ENCODE results near the gene TAS1R3.

Gene TAS1R3

DNA sequence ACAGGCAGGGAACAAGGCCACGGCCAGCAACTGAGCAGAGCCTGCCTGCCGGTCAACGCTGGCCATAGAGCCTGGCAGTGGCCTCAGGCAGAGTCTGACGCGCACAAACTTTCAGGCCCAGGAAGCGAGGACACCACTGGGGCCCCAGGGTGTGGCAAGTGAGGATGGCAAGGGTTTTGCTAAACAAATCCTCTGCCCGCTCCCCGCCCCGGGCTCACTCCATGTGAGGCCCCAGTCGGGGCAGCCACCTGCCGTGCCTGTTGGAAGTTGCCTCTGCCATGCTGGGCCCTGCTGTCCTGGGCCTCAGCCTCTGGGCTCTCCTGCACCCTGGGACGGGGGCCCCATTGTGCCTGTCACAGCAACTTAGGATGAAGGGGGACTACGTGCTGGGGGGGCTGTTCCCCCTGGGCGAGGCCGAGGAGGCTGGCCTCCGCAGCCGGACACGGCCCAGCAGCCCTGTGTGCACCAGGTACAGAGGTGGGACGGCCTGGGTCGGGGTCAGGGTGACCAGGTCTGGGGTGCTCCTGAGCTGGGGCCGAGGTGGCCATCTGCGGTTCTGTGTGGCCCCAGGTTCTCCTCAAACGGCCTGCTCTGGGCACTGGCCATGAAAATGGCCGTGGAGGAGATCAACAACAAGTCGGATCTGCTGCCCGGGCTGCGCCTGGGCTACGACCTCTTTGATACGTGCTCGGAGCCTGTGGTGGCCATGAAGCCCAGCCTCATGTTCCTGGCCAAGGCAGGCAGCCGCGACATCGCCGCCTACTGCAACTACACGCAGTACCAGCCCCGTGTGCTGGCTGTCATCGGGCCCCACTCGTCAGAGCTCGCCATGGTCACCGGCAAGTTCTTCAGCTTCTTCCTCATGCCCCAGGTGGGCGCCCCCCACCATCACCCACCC is at the start of gene TAS1R3:
TAS1R3 (plus strand) TSS at position 213 of the 898 bp plus-strand sequence; CDS start at position 279, 66 bp downstream.
- no peak for DNase-seq

DNA sequence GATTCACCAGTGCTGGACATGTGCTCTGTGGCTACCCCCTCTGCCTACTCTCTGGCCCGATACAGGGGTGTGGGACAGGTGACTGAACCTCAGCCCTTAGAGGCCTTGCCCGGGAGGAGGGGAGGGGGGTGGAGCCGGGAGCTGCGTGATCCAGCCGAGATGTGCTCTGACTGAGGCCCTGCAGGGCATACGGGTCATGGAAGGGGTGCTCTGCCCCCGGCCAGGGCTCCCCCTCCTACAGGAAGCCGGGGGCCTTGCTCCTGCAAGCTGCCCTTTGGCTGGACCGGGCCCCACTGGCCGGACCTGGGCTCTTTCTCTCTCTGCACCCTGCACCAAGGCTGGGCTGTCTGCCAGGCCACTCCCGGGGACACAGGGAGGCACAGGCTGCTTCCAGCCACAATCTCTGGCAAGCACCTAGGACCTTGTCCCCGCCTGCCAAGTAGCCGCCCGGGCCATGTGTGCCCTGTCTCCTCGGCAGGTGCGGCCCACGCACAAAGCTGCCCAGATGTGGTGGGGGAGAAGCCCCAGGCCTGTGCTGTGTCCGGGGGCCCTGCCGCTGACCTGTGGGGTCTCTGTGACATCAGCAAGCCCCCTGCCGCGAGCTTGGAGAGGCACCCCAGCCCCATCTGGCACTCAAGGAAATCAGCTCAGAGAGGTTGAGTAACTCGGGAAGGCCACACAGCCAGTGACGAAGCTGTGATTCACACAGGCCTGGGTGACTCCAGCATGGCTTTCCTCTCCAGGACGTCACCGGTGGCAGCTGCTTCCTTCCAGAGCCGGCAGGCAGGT is 49.4 kb upstream of the TAS1R3 start:
- no peak for DNase-seq

DNA sequence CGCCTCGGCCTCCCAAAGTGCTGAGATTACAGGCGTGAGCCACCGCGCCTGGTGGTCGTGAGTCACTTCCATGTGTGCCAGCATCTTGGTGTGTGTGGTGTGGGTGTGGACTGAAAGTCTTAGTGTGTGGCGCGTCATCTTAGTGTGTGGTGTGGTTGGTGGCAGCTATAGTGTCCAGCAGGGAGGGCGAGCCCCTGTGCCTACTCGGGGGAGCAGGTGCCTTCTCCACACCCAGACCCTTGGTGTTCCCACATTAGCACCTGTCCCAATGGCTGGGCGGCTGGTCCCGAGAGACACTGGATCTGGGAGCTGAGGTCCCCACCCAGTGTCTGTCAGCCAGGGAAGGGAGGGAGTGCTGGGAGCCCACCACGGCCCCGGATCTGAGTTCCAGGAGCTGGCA is 48.1 kb upstream of the TAS1R3 start:
- DNase-seq, result no peak

DNA sequence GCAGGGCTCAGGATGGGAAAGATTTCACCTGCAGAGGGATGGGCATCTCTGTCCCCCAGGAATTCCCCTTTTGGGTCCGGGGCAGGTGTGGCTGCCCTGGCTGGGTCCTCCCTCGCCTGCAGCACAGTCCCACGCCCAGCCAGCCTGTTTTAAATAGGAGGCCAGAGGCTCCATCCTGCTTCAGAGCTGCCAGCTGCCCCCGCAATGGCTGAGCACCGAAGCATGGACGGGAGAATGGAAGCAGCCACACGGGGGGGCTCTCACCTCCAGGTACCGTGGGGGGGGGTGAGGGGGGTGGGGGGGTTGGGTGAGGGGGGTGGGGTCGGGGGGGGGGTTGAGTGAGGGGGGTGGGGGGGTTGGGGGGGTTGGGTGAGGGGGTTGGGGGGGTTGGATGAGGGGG is 47.3 kb upstream of the TAS1R3 start:
- no peak for DNase-seq

DNA sequence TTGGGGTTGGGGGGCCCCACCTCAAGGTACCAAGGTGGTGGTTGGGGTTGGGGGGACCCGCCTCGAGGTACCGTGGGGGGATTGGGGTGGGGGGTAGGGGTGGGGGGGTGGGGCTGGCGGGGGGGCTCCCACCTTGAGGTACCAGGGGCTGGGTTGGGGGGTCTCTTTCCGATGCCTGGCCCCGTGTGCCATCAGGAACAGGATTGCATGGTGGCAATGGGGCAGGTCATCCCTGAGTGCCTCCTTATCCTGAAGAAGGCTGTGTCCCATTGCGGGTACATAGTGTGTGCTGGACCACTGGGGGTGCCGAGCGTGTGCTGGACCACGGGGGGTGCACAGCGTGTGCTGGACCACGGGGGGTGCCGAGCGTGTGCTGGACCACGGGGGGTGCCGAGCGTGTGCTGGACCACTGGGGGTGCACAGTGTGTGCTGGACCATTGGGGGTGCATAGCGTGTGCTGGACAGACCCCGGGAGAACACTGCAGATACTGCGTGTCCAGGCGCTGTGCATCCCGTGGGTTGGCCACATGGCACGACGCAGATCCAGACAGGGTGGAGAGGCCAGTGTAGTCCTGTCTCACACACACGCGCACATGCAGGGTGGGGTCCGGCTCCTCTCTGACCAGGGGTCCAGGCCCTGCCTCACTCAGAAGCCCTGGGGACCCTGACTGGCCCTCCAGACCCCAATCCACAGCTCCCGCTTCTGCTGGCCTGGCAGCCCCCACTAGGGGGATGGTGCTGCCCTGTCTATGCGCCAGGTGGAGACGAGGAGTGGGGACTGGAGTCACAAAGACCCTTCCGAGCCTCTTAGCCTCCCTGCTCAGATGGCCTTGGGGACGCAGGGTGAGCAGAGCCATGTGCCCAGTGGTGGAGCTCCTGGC is 46.6 kb upstream of the TAS1R3 start:
- DNase-seq, result no peak

DNA sequence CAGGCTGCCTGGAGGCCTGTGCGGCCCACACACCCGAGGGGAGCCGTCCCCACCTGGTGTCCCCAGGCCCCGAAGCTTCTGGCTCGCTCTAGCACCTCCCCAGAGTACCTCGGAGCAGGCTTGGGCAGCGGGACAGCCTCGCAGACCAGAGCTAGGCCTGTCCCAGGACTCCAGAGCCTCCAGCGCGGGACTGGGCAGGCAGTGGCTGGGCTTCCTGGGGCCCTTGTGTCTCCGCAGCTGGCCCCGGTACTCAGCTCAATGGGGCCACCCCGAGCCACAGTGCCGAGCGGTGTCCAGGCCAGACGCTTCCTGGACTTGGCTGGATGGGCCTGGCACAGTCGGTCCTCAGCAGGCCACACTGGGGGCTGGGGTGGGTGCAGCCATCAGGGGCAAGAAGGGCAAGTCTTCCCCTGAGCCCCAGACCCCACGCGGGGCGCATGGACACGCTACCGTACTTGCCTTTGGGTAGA is 45.9 kb upstream of the TAS1R3 start:
- DNase-seq, result no peak

DNA sequence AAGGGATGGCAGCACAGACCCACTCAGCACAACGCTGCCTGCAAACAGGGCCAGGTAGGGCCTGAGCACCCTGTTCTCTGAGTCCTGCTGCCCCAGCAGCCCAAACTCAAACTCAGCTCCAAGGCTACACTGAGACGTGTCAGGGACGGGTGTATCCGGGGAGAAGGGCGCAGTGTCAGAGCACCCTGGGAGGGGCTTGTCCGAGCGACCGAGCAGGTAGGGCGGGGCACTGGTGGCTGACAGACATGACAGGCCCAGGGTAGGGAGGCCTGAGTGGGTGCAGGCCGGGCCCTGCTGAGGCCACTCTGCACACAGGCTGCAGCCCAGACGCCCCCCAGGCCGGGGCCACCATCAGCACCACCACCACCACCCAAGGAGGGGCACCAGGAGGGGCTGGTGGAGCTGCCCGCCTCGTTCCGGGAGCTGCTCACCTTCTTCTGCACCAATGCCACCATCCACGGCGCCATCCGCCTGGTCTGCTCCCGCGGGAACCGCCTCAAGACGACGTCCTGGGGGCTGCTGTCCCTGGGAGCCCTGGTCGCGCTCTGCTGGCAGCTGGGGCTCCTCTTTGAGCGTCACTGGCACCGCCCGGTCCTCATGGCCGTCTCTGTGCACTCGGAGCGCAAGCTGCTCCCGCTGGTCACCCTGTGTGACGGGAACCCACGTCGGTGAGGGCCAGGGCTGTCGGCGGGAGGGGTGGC is 45.3 kb upstream of the TAS1R3 start:
- DNase-seq, result no peak

DNA sequence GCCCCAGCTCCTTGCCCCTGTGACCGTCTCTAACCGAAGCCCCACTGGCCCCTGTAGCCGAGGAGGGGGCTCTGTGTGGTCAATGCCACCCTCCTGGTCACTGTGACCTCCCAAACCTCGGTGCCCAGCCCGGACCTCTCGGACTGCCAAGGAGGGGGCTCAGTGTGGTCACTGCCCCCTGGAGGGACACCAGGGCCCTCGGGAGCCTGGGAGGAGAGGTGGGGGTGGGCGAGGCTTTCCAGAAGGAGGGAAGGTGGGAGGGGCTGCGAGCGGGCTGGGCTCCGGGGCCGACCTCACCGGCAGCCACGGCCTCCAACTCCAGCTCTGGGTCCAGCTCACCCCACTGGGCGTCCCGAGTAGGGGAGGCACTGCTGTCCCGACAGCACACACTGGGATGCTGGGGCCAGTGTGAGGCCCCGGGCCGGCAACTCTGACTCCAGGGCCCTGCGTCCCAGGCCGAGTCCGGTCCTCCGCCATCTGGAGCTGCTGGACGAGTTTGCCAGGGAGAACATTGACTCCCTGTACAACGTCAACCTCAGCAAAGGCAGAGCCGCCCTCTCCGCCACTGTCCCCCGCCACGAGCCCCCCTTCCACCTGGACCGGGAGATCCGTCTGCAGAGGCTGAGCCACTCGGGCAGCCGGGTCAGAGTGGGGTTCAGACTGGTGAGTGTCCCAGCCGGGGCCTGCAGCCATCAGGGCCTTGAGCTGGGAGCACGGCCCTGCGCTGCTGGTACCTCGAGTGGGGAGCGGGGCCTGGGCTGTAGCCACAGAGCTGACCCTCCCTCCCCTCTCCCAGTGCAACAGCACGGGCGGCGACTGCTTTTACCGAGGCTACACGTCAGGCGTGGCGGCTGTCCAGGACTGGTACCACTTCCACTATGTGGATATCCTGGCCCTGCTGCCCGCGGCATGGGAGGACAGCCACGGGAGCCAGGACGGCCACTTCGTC is 44.5 kb upstream of the TAS1R3 start:
- DNase-seq, result no peak

DNA sequence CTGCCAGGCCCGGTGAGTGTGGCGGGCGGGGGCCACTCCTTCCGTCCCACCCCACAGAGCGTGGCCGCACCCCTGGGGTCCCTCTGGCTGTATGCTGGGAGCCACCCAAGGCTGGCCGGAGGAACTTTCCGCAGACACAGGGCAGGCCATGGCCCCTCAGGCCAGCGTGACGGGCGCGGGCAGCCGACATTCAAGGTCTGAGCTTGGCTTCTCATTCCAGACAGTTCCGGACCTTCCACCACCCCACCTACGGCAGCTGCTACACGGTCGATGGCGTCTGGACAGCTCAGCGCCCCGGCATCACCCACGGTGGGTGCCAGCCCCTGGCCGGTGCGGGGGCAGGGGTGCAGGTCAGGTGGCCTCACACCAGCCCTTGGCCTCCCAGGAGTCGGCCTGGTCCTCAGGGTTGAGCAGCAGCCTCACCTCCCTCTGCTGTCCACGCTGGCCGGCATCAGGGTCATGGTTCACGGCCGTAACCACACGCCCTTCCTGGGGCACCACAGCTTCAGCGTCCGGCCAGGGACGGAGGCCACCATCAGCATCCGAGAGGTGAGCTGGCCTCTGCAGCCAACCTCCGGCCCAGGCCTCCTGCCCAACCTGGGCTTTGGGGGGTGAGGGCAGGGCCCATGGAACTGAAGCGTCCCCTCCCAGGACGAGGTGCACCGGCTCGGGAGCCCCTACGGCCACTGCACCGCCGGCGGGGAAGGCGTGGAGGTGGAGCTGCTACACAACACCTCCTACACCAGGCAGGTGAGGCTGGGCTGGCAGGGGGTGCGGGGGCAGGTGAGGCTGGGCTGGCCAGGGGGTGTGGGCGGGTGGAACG is 43.6 kb upstream of the TAS1R3 start:
- no peak for DNase-seq

DNA sequence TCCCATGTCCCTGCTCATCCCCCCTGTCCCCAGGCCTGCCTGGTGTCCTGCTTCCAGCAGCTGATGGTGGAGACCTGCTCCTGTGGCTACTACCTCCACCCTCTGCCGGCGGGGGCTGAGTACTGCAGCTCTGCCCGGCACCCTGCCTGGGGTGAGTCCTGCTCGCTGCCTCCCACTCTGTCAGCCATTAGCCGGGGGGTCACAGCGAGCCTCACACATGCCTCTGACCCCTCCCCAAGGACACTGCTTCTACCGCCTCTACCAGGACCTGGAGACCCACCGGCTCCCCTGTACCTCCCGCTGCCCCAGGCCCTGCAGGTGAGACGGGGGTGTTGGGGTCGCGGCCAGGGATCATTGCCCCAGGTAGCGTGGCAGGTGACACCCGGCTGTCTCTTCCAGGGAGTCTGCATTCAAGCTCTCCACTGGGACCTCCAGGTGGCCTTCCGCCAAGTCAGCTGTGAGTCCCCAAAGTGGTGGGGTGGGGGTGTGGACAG is 40.8 kb upstream of the TAS1R3 start:
- DNase-seq, result peak; percentile 63 to 65

DNA sequence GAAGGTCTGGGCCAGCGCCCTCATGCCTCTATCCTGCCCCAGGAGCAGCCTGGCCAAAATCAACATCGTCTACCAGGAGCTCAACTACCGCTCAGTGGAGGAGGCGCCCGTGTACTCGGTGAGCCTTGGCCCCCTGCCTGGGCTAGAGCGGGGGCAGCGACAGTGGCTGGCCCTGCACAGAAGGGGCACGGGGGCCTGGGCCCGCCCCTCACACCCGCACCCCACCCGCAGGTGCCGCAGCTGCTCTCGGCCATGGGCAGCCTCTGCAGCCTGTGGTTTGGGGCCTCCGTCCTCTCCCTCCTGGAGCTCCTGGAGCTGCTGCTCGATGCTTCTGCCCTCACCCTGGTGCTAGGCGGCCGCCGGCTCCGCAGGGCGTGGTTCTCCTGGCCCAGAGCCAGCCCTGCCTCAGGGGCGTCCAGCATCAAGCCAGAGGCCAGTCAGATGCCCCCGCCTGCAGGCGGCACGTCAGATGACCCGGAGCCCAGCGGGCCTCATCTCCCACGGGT is 40.0 kb upstream of the TAS1R3 start:
- DNase-seq, result no peak

DNA sequence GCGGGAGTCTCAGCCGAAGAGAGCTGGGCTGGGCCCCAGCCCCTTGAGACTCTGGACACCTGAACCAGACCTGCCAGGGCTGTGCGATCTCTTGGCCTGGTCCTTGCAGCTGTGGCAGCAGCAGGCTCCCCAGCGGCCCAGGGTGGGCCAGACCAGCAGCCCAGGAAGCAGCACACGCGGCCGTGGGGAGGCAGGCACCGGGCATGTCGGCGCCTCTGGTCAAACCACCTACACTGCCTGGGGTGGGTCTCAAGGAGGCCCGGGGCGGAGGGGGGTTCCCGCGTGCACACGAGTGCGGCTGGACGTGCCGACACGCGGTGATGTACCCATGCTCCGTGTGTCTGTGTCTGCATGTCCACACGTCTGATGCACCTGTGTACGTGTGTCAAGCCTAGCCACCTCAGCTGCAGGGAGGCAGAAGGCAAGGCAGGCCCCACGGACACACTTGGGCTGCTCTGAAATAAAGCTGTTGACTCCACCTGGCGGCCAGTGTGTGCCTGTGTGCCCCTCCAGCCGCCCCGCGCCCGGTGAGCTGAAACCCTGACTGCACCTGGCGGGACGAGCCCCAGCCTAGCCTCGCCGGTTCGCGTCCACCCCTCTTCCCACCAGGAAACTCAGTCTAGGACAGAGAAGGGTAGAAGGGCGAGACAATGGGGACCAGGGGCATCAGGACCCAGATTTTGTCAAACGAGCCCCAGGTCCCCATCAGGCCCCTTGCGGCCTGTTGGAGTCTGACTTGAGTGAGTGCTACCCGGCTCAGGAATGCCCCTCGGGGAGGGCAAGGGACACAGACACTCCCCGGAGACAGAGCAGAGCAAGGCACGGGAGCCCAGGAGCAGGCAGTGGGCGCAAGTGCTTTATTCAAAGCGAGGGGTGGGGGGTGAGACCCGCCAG is 39.3 kb upstream of the TAS1R3 start:
- DNase-seq, result peak; percentile 64 to 68

DNA sequence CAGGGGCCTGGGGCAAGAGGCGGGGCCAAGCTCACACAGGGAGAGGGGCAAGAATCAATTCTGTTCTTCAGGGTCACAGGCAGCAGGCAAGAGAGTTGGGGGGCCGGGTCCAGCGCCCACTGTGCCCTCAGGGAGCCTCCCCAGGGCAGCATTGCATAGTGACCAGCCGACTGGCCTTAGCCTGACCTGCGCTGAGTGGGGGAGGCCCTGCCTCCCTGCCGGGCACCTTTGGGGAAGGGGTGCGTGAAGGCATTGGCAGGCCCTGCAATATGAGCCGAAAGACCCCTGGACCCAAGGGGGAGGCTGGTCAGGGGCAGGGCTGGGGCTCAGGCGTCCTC is 38.7 kb upstream of the TAS1R3 start:
- no peak for DNase-seq

DNA sequence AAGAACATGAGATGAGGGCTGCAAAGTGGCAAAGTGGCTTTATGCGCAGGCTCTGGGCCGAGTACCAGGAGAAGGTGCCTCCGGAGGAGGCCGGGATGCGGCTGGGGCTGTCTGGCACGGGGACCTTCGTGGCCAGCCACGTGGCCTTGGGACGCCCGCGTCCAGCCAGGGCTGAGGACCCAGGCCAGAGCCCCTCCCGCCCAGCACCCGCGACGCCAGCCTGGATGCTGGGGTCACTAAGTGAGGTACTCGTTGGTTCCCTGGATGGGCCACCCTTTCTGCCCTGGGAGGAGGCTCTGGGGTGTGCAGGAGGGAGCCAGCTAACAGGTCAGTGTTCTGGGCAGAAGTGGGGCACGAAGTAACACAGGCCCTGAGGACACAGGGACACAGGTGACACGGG is 38.2 kb upstream of the TAS1R3 start:
- DNase-seq, result no peak

DNA sequence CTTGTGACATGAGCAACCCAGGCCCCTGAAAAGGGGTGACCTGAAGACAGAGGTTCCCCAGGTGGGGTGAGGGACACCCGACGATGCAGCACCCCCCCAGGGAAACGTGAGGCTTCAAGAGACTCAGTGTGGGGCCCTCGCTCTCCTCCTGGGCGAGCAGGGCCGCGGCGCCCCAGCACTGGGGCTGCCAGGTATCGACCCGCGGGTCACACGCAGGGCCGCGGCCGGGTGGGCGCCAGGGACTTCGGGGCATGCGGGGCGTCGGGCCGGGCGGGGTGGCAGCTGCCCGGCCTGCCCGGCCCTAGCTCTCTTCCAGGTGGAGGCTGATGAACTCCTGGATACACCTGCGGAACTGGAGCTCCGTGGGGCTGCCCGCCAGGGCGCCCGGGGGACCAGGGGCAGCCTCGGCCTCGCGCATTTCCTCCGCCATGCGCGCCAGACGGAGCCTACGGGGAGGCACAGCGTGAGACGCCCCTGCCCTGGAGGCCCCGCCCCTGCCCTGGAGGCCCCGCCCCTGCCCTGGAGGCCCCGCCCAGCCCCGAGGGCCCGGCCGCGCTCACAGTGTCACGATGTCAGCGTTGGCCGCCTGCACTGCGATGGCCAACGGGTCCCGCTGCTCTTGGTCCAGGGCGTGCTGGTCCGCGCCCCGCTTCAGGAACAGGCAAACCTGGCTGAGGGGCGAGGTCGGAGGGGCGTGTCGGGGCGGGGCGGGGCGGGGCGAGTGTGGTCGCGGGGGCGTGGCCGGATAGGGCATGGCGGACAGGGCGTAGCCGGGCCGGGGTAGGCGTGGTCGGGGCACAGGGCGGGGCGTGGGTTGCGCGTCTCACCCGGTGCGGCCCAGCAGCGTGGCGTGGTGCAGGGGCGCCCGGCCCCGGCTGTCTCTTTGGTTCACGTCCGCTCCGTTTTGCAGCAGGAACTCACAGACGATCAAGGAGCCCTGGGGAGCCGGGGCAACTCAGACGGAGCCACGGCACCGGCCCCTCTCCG is 37.5 kb upstream of the TAS1R3 start:
- no peak for DNase-seq

DNA sequence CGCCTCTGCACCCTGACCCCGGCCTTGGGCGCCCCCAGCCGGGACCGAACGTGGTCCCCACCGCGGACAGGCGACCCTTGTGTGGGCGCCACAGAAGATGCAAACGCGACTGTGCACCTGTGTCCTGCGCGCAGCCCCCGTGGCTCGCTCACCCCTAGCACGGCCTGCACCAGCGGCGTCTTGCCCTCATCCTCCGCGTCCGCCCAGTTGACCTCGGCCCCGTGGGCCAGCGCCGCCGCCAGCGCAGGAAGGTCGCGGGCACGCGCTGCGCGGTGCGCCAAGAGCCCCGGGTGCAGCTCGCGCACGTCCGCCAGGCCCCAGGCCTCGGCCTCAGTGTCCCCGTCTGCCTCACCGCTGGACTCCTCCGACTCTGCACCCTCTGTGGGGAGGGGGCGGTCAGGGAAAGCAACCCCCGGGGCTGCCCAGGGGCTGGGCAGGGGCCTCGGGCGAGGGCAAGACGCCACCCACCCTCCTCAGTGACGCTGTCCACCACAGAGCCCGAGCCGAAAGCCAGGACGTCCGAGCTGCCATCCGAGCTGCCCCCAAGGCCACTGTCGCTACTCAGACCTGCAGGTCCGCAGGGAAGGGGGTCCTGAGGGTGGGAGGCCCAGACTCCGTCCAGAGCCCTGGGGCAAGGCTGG is 36.7 kb upstream of the TAS1R3 start:
- no peak for DNase-seq
